Natural killer cell (primary cell): Measurements from ENCODE around the gene STRIP1. TPM values are rescaled to one million over a fixed set of nuclear protein-coding genes. Genes with fewer than 3 reads are reported as not detected.

ENCODE experiments used
- ATAC-seq, 3 donors: fragments of 150-1000 bp in 2 of 3; fragments of 200-7000 bp in 1 of 3; cut with Tn5 transposase; 1 replicate in 1 of 3; 2 replicates in 2 of 3; pipeline ENCODE4 v1.10.0; 2021; ENCODE audit warnings: mild to moderate bottlenecking in 2 of 3, moderate library complexity in 2 of 3
- DNase-seq, 2 donors: peaks; one replicate each; pipeline versions ENCODE4 v3.0.0 to v3.0.0-alpha.2; 2013 to 2021; ENCODE audit warnings: mixed read lengths in 1 of 2
- H3K27ac ChIP-seq: one replicate; pipeline ENCODE4 v1.5.1; 2013; ENCODE audit warnings: mild to moderate bottlenecking, low read length
- H3K27me3 ChIP-seq: one replicate; pipeline ENCODE4 v1.6.1; 2013; ENCODE audit warnings: low read length; ENCODE audit not compliant: control insufficient read depth, insufficient read depth
- H3K36me3 ChIP-seq: one replicate; pipeline ENCODE4 v1.6.1; 2013; ENCODE audit warnings: low read length; ENCODE audit not compliant: control insufficient read depth, insufficient read depth
- H3K4me1 ChIP-seq: one replicate; pipeline ENCODE4 v1.6.1; 2013; ENCODE audit warnings: low read length; ENCODE audit not compliant: control insufficient read depth, insufficient read depth
- H3K4me3 ChIP-seq: one replicate; pipeline ENCODE4 v1.5.1; 2013; ENCODE audit warnings: low read length
- H3K9me3 ChIP-seq: one replicate; pipeline ENCODE4 v1.6.1; 2013; ENCODE audit warnings: low read length; ENCODE audit not compliant: control insufficient read depth, insufficient read depth
- H3K27ac Mint-ChIP-seq, 2 donors: one replicate each; pipeline ENCODE4 v1.8.0; 2022; ENCODE audit warnings: mild to moderate bottlenecking in 2 of 2, mixed read lengths in 2 of 2, moderate library complexity in 1 of 2
- H3K27me3 Mint-ChIP-seq, 2 donors: one replicate each; pipeline ENCODE4 v1.8.0; 2022; ENCODE audit warnings: low read depth in 2 of 2, mixed read lengths in 2 of 2
- H3K36me3 Mint-ChIP-seq: one replicate; pipeline ENCODE4 v1.8.0; 2022; ENCODE audit warnings: mixed read lengths
- H3K4me1 Mint-ChIP-seq, 2 donors: one replicate each; pipeline ENCODE4 v1.8.0; 2022; ENCODE audit warnings: mixed read lengths in 2 of 2
- H3K4me3 Mint-ChIP-seq: one replicate; pipeline ENCODE4 v1.8.0; 2022; ENCODE audit warnings: mild to moderate bottlenecking, moderate library complexity, mixed read lengths
- H3K9me3 Mint-ChIP-seq, 2 donors: one replicate each; pipeline ENCODE4 v1.8.0; 2022; ENCODE audit warnings: mixed read lengths in 2 of 2
- CTCF ChIP-seq: fragments of 200-600 bp; IDR thresholded peaks from one replicate; pipeline ENCODE4 v1.8.0; 2022; ENCODE audit warnings: antibody characterized with exemption
- WGBS: methylation state at CpG from one replicate; pipeline ENCODE4 v1.1.7; 2013; ENCODE audit warnings: missing lambda C conversion rate; ENCODE audit not compliant: insufficient coverage; 5-methylcytosine and 5-hydroxymethylcytosine counted together
- intact Hi-C: fragments of 100-400 bp; cut with micrococcal nuclease; formaldehyde crosslinking; loops from one replicate; pipeline ENCODE4 v1.14.2; 2022
- total RNA-seq, 4 donors: library from RNA; stranded (reverse); fragments of 120-200 nt in 1 of 4; gene quantifications; one replicate each; pipeline versions ENCODE4 v1.2.3 to v1.2.4, GENCODE V29; 2013 to 2022

The STRIP1 gene
- total RNA-seq, 3 donors from 2014 or later (not counting 1 experiment from before 2014, with no cell fraction given): 92.4 to 139 (median 130) TPM

- 96% methylated on average over 3 of the region's 3 CpGs for WGBS
- Histone ChIP-seq H3K27me3 (no peaks in the 10 kb centered on the region), H3K36me3 (peaks cover 89% of the 10 kb centered on the region), H3K9me3 (no peaks in the 10 kb centered on the region), H3K4me1 (no peaks in the 10 kb centered on the region), H3K4me3 (no peak overlapping the region), H3K27ac (no peak overlapping the region)
- DNase-seq: no peak
- Mint-ChIP-seq H3K36me3 (peaks cover 11% of the 10 kb centered on the region), H3K27me3 (no peaks in the 10 kb centered on the region), H3K4me3 (no peak overlapping the region), H3K9me3 (no peaks in the 10 kb centered on the region), H3K27ac (no peak overlapping the region), H3K4me1 (peaks cover 0 to 6% of the 10 kb centered on the region in 2 donors)
- TF ChIP-seq CTCF: no peak
- ATAC-seq: no peak
- intact Hi-C loops: no loop called here
Observed at GRCh38 chr1:110047463-110047862, 13.0 kb downstream of the STRIP1 start.

- H3K4me3 Mint-ChIP-seq: no peak overlapping the region
- Histone ChIP-seq H3K4me3 (no peak overlapping the region), H3K27ac (no peak overlapping the region), H3K36me3 (peaks cover 87% of the 10 kb centered on the region), H3K27me3 (no peaks in the 10 kb centered on the region), H3K9me3 (no peaks in the 10 kb centered on the region), H3K4me1 (no peaks in the 10 kb centered on the region)
- H3K27ac Mint-ChIP-seq: peak overlapping the region in 1 of 2 donors; percentile 1
- peaks cover 18% of the 10 kb centered on the region for H3K36me3 Mint-ChIP-seq
- over 99% methylated on average over 5 of the region's 5 CpGs for WGBS
- ATAC-seq (no peak), DNase-seq (no peak)
- intact Hi-C loops: no loop called here
- H3K4me1 Mint-ChIP-seq: peaks cover 0 to 6% of the 10 kb centered on the region in 2 donors
- H3K27me3 Mint-ChIP-seq: no peaks in the 10 kb centered on the region
- no peak for TF ChIP-seq CTCF
- H3K9me3 Mint-ChIP-seq: no peaks in the 10 kb centered on the region
Observed at GRCh38 chr1:110048240-110048639, 13.8 kb downstream of the STRIP1 start.

GRCh38 chr1:110048923-110049601, 14.6 kb downstream of the STRIP1 start:
- WGBS: 97% methylated on average over 9 of the region's 9 CpGs
- no peak for DNase-seq
- intact Hi-C loops: no loop called here
- Histone ChIP-seq H3K36me3 (peaks cover 87% of the 10 kb centered on the region), H3K4me3 (no peak overlapping the region), H3K27ac (no peak overlapping the region), H3K4me1 (no peaks in the 10 kb centered on the region), H3K9me3 (no peaks in the 10 kb centered on the region), H3K27me3 (no peaks in the 10 kb centered on the region)
- H3K27ac Mint-ChIP-seq: peak overlapping the region in 1 of 2 donors; percentile 1
- TF ChIP-seq CTCF: no peak
- H3K27me3 Mint-ChIP-seq: no peaks in the 10 kb centered on the region
- H3K4me3 Mint-ChIP-seq: no peak overlapping the region
- peaks cover 0 to 6% of the 10 kb centered on the region in 2 donors for H3K4me1 Mint-ChIP-seq
- no peaks in the 10 kb centered on the region for H3K9me3 Mint-ChIP-seq
- peaks cover 18% of the 10 kb centered on the region for H3K36me3 Mint-ChIP-seq
- ATAC-seq: no peak
